ENCODE results near the gene MIPOL1.

- TF ChIP-seq POLR2AphosphoS5 (IDR thresholded peaks at IDR 0.05) (no peak), POLR2A (IDR thresholded peaks at IDR 0.05) (no peak)
Observed at GRCh38 chr14:37544407-37544806, 346.7 kb downstream of the MIPOL1 start.
